BLaER1 (cell line): ENCODE results near the gene LAT.
A peak's percentile ranks its signal among the peaks of the same experiment; 100 is the strongest.

ENCODE experiments used
- H3K27ac ChIP-seq: shearing (Covaris generic); formaldehyde crosslinking; 2 replicates; pipeline ENCODE4 v1.8.1; 2022
- H3K27me3 ChIP-seq: shearing (Covaris generic); formaldehyde crosslinking; 2 replicates; pipeline ENCODE4 v1.8.1; 2022
- H3K36me3 ChIP-seq: shearing (Covaris generic); formaldehyde crosslinking; 2 replicates; pipeline ENCODE4 v1.8.1; 2022
- H3K4me1 ChIP-seq: shearing (Covaris generic); formaldehyde crosslinking; 2 replicates; pipeline ENCODE4 v1.8.1; 2022
- H3K4me2 ChIP-seq: shearing (Covaris generic); formaldehyde crosslinking; 2 replicates; pipeline ENCODE4 v1.8.1; 2022
- H3K4me3 ChIP-seq: shearing (Covaris generic); formaldehyde crosslinking; 2 replicates; pipeline ENCODE4 v1.8.1; 2022
- H3K9ac ChIP-seq: shearing (Covaris generic); formaldehyde crosslinking; 2 replicates; pipeline ENCODE4 v1.8.1; 2022
- H3K9me3 ChIP-seq: shearing (Covaris generic); formaldehyde crosslinking; 2 replicates; pipeline ENCODE4 v1.8.1; 2022
- H4K20me1 ChIP-seq: shearing (Covaris generic); formaldehyde crosslinking; 2 replicates; pipeline ENCODE4 v1.8.1; 2022
- Cebpa-rat ChIP-seq: shearing (Covaris generic); IDR thresholded peaks from 2 replicates; pipeline ENCODE4 v1.8.1; 2022

The LAT gene

GRCh38 chr16:29014561-29015069 is 29.8 kb downstream of the LAT start:
- peaks cover 14% of the 10 kb centered on the region for H3K4me1 ChIP-seq
- H3K27ac ChIP-seq: no peak overlapping the region
- no peak overlapping the region for H3K4me2 ChIP-seq
- no peaks in the 10 kb centered on the region for H4K20me1 ChIP-seq
- TF ChIP-seq Cebpa-rat: no peak
- no peaks in the 10 kb centered on the region for H3K27me3 ChIP-seq
- no peaks in the 10 kb centered on the region for H3K36me3 ChIP-seq
- no peaks in the 10 kb centered on the region for H3K9me3 ChIP-seq
- H3K4me3 ChIP-seq: no peak overlapping the region
- no peak overlapping the region for H3K9ac ChIP-seq

DNA sequence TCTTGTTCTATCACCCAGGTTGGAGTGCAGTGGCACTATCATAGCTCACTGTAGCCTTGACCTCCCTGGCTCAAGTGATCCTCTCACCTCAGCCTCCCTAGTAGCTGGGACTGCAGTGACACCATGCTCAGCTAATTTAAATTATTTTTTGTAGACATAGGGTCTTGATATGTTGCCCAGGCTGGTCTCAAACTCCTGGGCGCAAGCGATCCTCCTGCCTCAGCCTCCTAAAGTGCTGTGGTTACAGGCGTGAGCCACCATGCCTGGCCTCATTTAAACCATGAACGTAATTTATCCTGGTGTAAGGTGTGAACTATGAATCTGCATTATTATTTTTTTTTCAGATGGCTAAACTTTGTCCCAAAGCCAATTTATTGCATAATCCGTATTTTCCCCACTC is 37.3 kb downstream of the LAT start:
- no peak for TF ChIP-seq Cebpa-rat
- no peak overlapping the region for H3K4me3 ChIP-seq
- peak overlapping the region; percentile 45; the same call in 1 of the 2 replicates for H3K27ac ChIP-seq

DNA sequence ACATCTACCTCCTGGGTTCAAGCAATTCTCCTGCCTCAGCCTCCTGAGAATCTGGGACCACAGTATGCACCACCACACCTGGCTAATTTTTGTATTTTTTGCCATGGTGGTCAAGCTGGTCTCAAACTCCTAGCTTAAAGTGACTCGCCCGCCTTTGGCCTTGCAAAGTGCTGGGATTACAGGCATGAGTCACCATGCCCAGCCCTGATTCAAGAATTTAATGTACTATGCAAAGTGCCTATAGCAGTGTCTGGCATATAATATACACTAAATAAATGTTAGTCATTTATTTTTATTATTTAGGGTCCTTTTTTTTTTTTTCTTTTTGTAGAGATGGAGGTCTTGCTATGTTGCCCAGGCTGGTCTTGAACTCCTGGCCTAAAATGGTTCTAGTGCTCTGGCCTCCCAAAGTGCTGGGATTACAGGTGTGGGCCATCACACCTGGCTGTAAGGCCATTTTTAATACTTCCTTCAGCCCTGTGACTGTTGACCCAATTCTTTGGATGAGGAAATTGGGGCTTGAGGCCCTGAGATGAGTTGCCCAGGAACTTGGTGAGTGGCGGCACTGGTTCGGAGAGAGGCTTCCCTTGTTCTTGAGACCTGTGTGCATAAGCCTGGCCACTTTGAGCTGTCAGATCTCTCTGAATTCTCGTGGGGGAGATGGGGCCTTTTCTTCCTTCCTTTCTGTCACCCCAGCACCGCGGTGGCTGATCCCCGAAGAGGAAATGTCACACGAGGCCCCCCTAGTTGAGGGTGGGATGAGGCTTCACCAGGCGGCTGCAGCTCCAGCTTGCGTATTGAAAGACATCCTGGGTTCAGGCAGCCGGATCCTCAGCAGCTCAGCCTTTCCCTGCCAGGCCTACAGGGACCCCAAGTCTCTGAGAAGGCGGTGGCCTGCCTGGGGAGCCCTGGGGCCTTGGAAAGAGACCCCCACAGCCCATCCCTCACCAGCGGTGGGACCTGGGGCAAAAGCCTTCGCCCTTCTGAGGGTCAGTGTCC is 38.7 kb downstream of the LAT start:
- no peaks in the 10 kb centered on the region for H3K9me3 ChIP-seq
- peak overlapping the region; percentile 91 for H3K27ac ChIP-seq
- no peaks in the 10 kb centered on the region for H3K36me3 ChIP-seq
- peak overlapping the region; percentile 48 for H3K4me3 ChIP-seq
- H3K9ac ChIP-seq: peak overlapping the region; percentile 73
- H3K27me3 ChIP-seq: no peaks in the 10 kb centered on the region
- peaks cover 100% of the 10 kb centered on the region for H3K4me1 ChIP-seq
- H4K20me1 ChIP-seq: no peaks in the 10 kb centered on the region
- TF ChIP-seq Cebpa-rat: no peak
- H3K4me2 ChIP-seq: peak overlapping the region; percentile 95

More for the DNA sequence above, 37.3 kb downstream of the LAT start:
- Histone ChIP-seq H3K27me3 (no peaks in the 10 kb centered on the region), H3K4me2 (peak overlapping the region; percentile 95), H3K36me3 (no peaks in the 10 kb centered on the region), H3K9ac (no peak overlapping the region), H3K4me1 (peaks cover 88% of the 10 kb centered on the region), H3K9me3 (no peaks in the 10 kb centered on the region), H4K20me1 (no peaks in the 10 kb centered on the region)

DNA sequence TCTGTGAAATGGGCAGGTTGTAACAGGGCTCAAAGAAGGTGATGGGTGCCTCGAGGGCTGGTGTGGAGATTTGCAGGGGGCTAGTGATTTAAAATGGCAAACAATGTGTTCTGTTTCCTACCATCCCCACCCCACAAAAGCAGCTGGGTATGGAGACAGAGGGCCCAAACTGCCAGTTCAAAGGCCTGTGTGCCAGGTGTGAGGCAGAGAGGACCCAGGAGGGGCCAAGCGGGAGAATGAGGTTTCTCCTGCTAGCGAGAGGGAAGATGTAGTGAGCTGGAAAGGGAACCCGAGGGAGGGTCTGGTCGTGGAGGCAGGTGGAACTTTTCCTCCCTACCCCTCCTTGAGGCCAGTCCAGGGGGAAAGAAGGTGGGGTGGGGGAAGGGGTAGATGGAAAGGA is 39.4 kb downstream of the LAT start:
- Histone ChIP-seq H3K36me3 (no peaks in the 10 kb centered on the region), H3K9me3 (no peaks in the 10 kb centered on the region), H3K9ac (peak overlapping the region; percentile 73), H4K20me1 (no peaks in the 10 kb centered on the region), H3K4me3 (peak overlapping the region; percentile 48), H3K4me1 (peaks cover 100% of the 10 kb centered on the region), H3K4me2 (peak overlapping the region; percentile 95), H3K27ac (peak overlapping the region; percentile 91), H3K27me3 (no peaks in the 10 kb centered on the region)
- no peak for TF ChIP-seq Cebpa-rat

DNA sequence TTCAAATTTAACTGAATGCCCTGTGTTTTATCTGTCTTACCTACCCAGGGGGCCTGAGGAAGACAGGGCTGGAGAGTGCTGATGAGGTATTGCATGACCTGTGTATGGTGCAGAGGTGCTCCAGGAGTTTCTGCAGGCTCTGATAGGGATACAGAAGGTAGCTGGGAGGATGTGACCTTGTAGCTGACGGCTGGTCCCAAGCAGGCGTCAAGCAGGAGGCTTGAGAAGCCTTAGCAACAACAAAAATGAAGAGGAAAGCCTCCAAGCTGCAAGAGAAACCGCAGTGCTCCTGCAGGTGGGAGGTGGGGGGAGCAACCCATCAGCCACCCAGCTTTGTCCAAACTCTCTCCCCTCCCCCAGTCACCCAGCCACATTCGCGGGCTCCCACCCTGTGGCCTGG is 40.4 kb downstream of the LAT start:
- H3K4me2 ChIP-seq: peak overlapping the region; percentile 95
- peaks cover 100% of the 10 kb centered on the region for H3K4me1 ChIP-seq

DNA sequence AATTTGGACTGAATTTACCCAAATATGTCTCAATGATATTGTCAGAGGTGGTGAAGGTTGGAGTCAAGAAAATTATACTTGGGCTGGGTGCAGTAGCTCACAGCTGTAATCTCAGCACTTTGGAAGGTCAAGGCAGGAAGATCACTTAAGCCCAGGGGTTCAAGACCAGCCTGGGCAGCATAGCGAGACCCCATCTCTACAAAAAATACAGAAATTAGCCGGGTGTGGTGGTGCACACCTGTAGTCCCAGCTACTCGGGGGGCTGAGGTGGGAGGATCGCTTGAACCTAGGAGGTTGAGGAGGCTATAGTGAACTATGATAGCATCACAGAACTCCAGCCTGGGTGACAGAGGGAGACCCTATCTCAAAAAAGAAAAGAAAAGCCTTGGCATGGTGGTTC is 40.9 kb downstream of the LAT start:
- Histone ChIP-seq H3K9ac (no peak overlapping the region; the same call in 1 of the 2 replicates), H3K27me3 (no peaks in the 10 kb centered on the region), H3K4me2 (peak overlapping the region; percentile 95), H3K27ac (peak overlapping the region; percentile 91), H3K4me1 (peaks cover 100% of the 10 kb centered on the region), H3K4me3 (no peak overlapping the region), H3K36me3 (no peaks in the 10 kb centered on the region), H4K20me1 (no peaks in the 10 kb centered on the region), H3K9me3 (no peaks in the 10 kb centered on the region)
- no peak for TF ChIP-seq Cebpa-rat

More for the DNA sequence above, 40.4 kb downstream of the LAT start:
- Histone ChIP-seq H3K36me3 (no peaks in the 10 kb centered on the region), H3K9me3 (no peaks in the 10 kb centered on the region), H3K9ac (peak overlapping the region; percentile 73; the same call in 1 of the 2 replicates), H4K20me1 (no peaks in the 10 kb centered on the region), H3K4me3 (0 out of 2 replicates have a peak overlapping the region, but pooled peaks have one; percentile 48), H3K27me3 (no peaks in the 10 kb centered on the region), H3K27ac (peak overlapping the region; percentile 91)
- no peak for TF ChIP-seq Cebpa-rat

GRCh38 chr16:29028457-29029167 is 43.8 kb downstream of the LAT start:
- Histone ChIP-seq H3K27me3 (no peaks in the 10 kb centered on the region), H3K36me3 (no peaks in the 10 kb centered on the region), H3K9ac (no peak overlapping the region), H4K20me1 (no peaks in the 10 kb centered on the region), H3K27ac (peak overlapping the region; percentile 79), H3K4me3 (no peak overlapping the region), H3K4me2 (peak overlapping the region; percentile 75), H3K9me3 (no peaks in the 10 kb centered on the region), H3K4me1 (peaks cover 74% of the 10 kb centered on the region)
- TF ChIP-seq Cebpa-rat: no peak

DNA sequence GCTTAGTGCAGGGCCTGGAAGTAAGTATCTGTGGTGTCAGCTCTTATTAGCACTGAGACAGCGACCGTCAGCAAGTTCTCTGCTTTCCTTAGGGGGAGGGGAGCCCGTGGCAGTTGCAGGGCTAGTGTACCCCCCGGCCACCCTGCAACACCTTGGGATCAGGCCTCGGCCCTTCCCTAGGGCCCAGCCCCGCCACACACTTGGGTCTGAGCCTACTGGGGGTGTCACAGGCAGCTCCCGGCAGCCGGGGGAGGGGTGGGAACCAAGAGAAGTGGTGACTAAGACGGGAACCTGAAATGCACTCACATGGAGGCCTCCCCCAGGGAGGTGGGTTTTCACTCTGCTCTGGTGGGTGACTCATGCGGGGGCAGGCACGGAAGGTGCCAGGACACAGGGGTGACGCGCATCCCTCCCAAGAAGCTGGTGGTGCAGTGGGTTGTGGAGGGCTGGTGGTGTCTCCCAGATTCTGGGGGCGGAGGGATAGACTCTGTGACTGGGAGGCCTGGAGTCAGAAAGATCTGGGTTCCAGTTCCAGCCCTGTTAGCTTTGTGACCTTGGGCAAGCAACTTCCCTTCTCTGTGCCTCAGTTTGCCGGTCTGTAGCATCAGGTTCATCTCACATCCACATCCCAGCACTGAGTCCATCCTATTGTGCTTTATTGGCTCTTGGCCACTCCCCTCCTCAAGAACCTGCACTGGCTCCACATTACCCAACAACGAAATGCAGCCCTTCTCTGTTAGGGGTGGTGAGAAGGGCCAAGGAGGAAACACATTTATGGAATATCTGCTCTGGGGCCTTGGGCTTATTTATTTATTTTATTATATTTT is 44.5 kb downstream of the LAT start:
- H4K20me1 ChIP-seq: no peaks in the 10 kb centered on the region
- peak overlapping the region; percentile 75 for H3K4me2 ChIP-seq
- peak overlapping the region; percentile 57; the same call in 1 of the 2 replicates for H3K9ac ChIP-seq
- H3K36me3 ChIP-seq: no peaks in the 10 kb centered on the region
- no peak overlapping the region for H3K4me3 ChIP-seq
- H3K27me3 ChIP-seq: no peaks in the 10 kb centered on the region
- no peak for TF ChIP-seq Cebpa-rat
- H3K9me3 ChIP-seq: no peaks in the 10 kb centered on the region
- peak overlapping the region; percentile 79 for H3K27ac ChIP-seq
- peaks cover 66% of the 10 kb centered on the region for H3K4me1 ChIP-seq
